Subcutaneous adipose tissue (tissue), 4 donors: ENCODE measurements around the gene USPL1. TPM values are rescaled to one million over a fixed set of nuclear protein-coding genes. Genes with fewer than 3 reads are reported as not detected.

Experiments
- total RNA-seq, 4 donors: library from RNA; depleted of rRNA; stranded (reverse); fragments of >200 nt; gene quantifications; one replicate each; pipeline ENCODE4 v1.1.0, GENCODE V29; 2016
- TF ChIP-seq, protein P1 (sequence below): fragments of 450-650 bp; IDR thresholded peaks from one replicate; pipeline ENCODE4 v1.5.1; 2016; ENCODE audit warnings: low read depth, mild to moderate bottlenecking, control low read depth, antibody characterized with exemption, moderate library complexity

Gene USPL1
- total RNA-seq, 4 donors from 2014 or later, result 24.3 to 47.8 (median 25.9) TPM

DNA sequence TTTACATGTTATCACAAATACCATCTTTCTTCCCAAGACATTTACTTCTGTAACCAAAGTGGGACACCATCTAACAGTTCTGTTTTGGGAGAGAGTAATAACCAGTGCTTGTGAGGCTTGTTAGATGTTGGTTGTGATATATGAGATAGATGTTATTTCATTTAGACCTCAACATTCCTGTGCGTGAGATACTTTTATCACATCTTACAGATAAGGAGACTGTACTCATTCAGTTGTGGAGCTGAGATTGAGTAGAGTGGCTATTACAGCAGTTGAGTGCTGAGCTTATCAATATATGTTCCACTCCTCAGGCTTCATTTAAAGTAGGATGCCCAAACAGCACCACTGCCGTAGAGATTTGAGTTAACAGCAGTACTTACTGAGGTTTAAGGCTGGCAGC is 43.1 kb downstream of the USPL1 start:
- TF ChIP-seq, protein P1, sequence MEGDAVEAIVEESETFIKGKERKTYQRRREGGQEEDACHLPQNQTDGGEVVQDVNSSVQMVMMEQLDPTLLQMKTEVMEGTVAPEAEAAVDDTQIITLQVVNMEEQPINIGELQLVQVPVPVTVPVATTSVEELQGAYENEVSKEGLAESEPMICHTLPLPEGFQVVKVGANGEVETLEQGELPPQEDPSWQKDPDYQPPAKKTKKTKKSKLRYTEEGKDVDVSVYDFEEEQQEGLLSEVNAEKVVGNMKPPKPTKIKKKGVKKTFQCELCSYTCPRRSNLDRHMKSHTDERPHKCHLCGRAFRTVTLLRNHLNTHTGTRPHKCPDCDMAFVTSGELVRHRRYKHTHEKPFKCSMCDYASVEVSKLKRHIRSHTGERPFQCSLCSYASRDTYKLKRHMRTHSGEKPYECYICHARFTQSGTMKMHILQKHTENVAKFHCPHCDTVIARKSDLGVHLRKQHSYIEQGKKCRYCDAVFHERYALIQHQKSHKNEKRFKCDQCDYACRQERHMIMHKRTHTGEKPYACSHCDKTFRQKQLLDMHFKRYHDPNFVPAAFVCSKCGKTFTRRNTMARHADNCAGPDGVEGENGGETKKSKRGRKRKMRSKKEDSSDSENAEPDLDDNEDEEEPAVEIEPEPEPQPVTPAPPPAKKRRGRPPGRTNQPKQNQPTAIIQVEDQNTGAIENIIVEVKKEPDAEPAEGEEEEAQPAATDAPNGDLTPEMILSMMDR, result no peak

DNA sequence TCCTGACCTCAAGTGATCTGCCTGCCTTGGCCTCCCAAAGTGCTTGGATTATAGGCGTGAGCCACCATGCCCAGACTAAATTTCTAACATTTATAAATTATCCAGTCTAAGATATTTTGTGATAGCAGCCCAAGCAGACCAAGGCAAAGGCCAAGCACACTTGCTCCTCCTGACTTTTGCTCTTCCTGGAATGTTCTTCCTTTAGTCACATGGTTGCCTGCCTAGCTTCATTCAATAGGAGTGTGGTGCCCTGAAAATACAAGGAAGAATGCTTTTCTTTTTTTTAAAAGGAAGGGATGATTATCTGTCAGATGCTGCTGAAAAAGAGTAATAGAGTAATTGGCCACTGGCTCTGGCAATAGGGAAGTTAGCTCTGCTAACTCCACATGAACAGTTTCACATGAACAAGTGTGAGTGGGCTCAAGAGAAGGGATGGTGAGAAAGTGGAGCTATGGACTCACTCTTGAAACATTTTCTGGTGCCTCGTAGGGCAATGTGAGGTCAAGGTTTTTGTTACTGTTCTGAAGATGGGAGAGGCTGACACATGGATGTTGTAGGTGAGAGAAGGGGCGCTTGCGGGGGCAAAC is 47.1 kb downstream of the USPL1 start:
- TF ChIP-seq, protein P1, result no peak

DNA sequence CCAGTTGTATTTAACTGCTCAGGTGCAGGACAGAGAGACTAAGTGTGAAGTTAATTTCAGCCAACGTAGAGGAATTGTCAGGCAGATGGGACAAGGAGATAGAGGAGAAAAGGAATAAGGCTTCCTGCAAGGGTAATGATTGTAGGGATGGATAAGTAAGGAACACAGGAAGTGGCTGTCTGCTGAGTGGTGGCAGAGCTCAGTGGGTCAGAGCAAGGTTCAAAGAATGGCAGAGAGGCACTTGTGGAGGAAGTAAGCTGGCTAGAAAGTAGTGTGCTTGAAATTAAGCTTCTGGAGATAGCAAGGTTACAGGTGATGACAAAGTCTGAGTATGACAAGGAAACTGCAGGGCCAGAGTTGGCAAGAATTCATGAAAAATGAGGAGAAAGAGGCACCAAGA is 47.9 kb downstream of the USPL1 start:
- TF ChIP-seq, protein P1, result no peak

DNA sequence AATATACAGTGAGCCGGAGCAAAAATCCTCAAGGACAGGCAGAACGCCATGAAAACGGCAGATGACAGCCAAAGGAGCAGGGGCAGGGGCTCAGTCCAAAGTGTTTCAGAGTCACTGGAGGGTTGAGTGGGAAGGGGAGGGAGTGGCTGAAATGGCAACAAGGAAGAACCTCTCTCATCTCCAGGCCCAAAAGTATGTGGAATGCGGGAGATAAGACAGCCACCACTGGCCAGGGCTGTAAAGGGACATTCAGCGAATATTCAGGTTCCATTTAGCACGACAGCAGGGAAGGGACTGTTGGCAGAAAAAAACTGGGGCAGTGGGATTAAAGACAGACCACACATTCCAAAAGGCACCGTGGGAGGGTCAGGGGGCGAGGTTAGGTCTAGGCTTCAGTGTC is 48.4 kb downstream of the USPL1 start:
- TF ChIP-seq, protein P1, result no peak

DNA sequence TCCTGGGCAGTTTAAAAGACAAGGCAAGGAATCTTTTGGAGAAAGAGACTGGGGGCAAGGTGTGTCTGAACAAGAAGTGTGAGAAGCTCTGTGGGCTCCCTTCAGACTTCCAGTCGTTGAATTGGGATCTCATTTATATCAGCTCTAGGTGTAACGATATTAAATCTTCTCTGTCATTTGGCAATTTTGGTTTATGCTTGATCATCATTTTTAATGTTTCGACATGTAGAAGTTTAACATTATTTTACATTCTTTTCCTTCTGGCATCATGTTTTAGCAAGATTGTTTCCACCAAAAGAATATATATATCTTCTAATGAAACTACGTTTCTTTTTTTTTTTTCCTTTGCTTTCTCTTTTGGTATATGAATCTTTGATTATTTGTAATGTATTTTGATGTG is 49.3 kb downstream of the USPL1 start:
- TF ChIP-seq, protein P1, result no peak

DNA sequence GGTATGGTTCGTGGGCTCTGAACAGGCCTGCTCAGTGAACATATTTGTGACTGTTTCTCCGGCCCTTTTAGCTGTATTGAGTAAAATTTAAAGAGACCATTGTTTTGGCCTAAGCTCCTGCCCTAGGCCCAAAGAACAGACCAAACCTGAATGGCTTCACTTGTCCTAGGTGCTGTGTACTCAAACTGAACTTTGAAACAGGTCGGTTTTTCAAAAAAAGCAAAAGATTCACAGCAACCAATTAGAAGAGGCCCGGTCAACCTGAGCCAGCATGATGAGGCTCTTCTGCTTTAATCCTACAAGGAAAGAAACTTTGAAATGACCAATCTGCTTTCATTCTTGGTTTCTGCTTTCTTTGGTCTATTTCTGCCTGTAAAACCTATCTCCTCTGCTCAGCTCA is 50.6 kb downstream of the USPL1 start:
- TF ChIP-seq, protein P1, result no peak

DNA sequence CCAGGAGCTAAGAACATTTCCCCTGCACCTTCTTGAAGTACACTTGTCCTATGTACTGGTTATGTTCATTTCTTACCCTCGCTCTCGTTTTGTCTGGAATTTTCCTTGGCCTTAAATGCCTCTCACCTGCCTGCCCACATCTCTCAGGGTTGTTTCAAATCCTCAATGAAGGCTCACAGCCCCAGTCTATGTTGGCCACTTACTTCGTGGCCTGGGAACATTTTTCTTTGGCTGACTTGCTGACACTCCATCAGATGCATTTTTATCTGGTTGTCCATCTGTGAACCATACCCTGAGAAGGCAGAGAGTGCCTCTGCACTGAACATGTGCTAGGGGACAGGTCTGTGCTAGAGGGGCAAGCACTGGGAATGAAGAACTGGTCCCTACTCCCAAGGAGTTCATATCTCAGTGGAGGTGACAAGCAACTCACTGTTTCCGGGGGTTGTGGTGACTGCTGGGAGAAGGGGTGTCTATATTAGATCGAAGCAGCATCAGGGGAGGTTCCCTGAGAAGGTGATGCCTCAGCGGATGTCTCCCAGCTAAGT is 53.6 kb downstream of the USPL1 start:
- TF ChIP-seq, protein P1, result no peak
